Raji (cell line): ENCODE results near the gene NUMBL.
A peak's percentile ranks its signal among the peaks of the same experiment; 100 is the strongest.

Experiments
- POLR2A ChIP-seq: IDR thresholded peaks from 2 replicates; pipeline ENCODE4 v1.6.1; 2011; ENCODE audit warnings: low read depth, low read length, control low read depth; ENCODE audit not compliant: insufficient read depth

NUMBL gene

DNA sequence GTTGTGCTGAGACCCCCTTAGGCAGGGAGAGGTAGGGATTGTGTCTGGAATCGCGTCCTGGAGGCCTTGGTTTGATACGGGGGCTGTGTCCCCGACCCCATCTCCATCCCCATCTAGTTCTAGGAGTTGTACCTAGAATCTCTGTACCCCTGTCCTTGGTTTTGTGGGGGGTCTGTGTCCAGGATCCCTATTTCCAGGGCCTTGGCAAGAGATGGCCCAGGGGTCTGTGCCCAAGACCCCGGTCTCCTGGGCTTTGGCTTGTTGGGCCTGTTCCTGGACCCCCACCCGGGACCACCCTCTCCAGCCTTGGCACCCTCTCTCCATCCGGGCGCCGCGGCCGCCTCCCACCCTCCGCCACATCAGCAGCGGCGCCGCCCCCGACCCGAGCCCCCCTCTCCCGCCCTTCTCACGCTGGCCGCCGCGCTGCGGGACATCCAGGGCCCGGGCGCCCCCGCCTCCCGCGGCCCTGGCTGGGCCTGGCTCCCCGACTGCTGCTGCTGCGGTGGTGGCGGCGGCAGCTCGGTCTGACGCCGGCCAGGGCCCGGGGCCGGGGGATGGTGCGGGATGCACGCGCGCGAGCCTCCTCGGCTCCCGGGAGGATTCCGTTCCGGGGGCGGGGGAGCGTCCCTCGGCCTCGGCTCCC, at the start of gene NUMBL:
Gene NUMBL, minus strand, starts transcription at position 602 of the 643 bp plus-strand sequence. Its CDS starts 168 bp downstream, at position 434.
- no peak for TF ChIP-seq POLR2A

- TF ChIP-seq POLR2A = no peak
Observed at GRCh38 chr19:40739030-40739839, 48.8 kb upstream of the NUMBL start.

- TF ChIP-seq POLR2A = no peak
Observed at GRCh38 chr19:40737102-40737644, 46.7 kb upstream of the NUMBL start.

DNA sequence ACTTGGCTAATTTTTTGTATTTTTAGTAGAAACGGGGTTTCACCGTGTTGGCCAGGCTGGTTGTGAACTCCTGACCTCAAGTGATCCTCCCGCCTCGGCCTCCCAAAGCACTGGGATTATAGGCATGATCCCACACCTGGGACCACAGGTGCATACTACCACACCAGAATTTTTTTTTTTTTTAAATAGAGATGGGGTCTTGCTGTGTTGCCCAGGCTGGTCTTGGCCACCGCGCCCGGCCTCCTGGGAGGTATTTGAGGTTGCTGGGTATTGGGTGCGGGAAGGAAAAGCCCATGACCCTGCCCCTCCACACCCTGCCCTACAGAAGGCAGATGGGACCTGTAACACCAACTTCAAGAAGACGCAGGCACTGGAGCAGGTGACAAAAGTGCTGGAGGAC, 46.2 kb upstream of the NUMBL start:
- TF ChIP-seq POLR2A = no peak

DNA sequence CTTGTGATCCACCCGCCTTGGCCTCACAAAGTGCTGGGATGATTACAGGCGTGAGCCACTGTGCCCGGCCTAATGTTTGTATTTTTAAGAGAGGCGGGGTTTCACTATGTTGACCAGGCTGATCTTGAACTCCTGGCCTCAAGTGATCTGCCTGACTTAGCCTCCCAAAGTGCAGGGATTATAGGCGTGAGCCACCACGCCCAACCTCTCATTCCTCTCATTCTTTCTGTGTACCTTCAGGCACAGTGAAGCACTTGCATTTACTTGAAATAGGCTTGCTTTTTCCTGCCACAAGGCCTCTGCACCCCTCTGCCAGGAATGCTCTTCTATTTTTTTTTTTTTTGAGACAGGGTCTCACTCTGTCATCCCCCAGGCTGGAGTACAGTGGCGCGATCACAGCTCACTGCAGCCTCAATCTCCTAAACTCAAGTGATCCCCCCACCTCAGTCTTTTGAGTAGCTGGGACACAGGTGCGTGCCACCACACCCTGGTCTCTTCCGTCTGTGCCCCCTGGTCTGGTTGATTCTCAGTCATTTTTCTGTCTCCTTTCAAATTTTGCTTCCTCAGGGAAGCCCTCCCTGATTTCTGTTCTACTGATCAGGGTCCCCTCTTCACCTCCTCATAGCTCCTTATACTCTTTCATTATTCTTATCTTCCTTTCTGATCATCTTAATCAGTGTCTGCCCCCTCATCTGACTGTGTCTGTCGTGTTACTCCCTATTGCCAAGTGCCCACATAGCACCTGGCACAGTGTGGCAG, 44.7 kb upstream of the NUMBL start:
- TF ChIP-seq POLR2A = no peak

- no peak for TF ChIP-seq POLR2A
Observed at GRCh38 chr19:40733149-40733548, 42.7 kb upstream of the NUMBL start.

- TF ChIP-seq POLR2A = no peak
Observed at GRCh38 chr19:40726279-40726678, 35.8 kb upstream of the NUMBL start.

DNA sequence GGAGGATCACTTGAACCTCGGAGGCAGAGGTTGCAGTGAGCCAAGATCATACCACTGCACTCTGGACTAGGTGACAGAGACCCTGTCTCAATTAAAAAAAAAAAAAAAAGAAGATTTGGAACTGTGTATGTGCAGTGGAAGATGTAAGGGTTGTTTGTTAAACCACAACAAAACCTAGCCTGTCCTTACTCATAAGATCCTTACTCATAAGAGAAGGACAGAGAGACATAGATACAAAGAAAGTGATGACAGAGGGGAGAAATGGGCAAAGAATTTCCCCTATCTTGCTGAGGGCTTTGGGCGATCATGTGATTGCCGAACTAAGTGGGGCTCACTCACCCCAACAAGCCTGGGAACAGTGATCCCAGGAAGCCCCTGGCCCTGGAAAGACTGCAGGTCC, 34.4 kb upstream of the NUMBL start:
- no peak for TF ChIP-seq POLR2A

DNA sequence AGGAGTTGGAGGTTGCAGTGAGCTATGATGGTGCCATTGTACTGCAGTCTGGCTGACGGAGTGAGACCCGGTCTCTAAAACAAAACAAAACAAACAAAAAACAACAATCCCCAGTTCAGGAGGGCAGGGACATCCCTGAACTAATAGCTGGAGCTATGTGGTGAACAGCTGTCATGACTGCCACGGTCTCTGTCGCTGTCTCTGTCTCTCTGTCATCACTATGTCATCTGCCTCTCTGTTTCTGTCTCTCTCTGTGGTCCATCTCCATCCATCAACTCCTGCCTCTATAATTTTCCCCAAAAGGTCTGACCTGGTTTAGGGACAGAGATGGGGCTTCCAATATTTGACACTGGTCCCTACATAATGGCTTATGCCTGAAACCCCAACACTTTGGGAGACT, 33.9 kb upstream of the NUMBL start:
- TF ChIP-seq POLR2A = no peak

GRCh38 chr19:40723661-40724254, 33.3 kb upstream of the NUMBL start:
- no peak for TF ChIP-seq POLR2A

DNA sequence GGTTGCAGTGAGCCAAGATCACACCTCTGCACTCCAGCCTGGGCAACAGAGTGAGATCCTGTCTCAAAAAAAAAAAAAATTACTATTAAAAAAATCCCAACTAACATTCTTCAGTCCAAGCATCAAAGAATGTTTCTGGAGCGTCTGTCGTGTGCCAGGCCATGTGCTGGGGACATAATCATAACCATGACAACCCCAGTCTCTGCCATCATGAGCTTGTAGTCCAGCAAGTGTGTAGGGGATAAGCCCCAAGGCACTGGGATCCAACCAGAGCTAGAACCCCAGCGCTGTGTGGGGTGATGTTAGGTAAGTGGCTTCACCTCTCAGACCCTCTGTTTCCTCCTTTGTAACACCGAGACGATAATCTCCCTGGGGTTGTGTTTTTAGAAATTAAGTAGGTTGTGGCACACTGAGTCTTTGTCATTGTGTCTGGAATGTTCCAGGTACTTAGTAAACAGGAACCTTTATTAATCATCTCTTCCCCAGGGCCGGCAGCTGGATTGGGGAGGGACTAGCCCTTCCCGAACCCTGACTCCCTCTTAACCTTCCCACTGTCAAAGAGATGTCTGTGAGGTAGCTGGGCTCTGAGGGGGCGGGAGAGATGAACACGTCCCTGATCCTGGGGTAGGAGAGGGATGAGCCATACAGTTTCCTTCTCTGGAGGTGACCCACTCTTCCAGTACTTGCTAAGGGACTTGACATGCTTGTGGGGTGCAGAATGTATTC, 31.6 kb upstream of the NUMBL start:
- TF ChIP-seq POLR2A = no peak

GRCh38 chr19:40721140-40721486, 30.7 kb upstream of the NUMBL start:
- no peak for TF ChIP-seq POLR2A

- TF ChIP-seq POLR2A = no peak; the same call in 1 of the 2 replicates
Observed at GRCh38 chr19:40719414-40719894, 29.0 kb upstream of the NUMBL start.

DNA sequence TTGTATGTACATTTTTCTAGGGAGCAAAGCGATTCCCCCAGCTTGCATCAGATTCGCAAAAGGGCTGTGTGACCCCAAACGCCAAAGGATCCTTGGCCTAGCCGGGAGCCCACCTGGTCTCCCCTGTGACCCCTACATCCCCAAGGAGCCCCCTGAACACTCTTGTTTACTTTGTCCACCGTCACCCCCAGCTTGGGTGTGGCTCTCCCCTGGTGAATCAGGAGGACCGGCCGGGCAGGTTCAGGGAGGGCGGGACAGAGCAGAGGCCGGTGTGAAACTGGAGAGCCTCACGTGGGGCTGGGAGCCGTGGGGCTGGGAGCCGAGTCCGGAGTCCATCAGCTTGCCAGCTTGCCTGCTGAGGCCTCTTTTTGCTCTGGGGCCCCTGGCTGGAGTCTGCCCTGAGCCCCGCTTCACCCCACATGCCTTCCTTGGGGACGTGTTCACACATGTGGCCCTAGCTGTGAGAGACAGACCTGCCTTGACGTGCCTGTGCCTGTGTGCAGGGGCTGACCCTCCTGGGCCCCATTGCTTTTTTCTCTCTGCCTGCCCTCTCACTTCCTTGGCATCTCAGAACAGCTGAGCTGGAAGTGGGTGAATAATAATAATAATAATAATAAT, 28.4 kb upstream of the NUMBL start:
- peak; percentile 45; the same call in 1 of the 2 replicates for TF ChIP-seq POLR2A
